Memory B cell (primary cell): Measurements from ENCODE around the gene GUF1.

Source experiments
- ATAC-seq: fragments of 150-1000 bp; cut with Tn5 transposase; 2 replicates; pipeline ENCODE4 v1.10.0; 2021; ENCODE audit warnings: low read depth, mild to moderate bottlenecking, moderate library complexity
- DNase-seq, 2 donors: peaks; one replicate each; pipeline ENCODE4 v3.0.0; 2022; ENCODE audit warnings: low spot score in 2 of 2
- H3K27ac Mint-ChIP-seq: one replicate; pipeline ENCODE4 v1.8.0; 2022; ENCODE audit warnings: mild to moderate bottlenecking, moderate library complexity, mixed read lengths
- H3K27me3 Mint-ChIP-seq: one replicate; pipeline ENCODE4 v1.8.0; 2022; ENCODE audit warnings: mixed read lengths
- H3K36me3 Mint-ChIP-seq: one replicate; pipeline ENCODE4 v1.8.0; 2022; ENCODE audit warnings: mild to moderate bottlenecking, mixed read lengths
- H3K4me1 Mint-ChIP-seq: one replicate; pipeline ENCODE4 v1.8.0; 2022; ENCODE audit warnings: mixed read lengths
- H3K4me3 Mint-ChIP-seq: one replicate; pipeline ENCODE4 v1.8.0; 2022; ENCODE audit warnings: mild to moderate bottlenecking, moderate library complexity, mixed read lengths
- H3K9me3 Mint-ChIP-seq: one replicate; pipeline ENCODE4 v1.8.0; 2022; ENCODE audit warnings: mixed read lengths

The GUF1 gene

GRCh38 chr4:44670506-44671199 is 7.6 kb upstream of the GUF1 start:
- H3K4me3 Mint-ChIP-seq = no peak overlapping the region
- H3K27ac Mint-ChIP-seq = no peak overlapping the region
- no peaks in the 10 kb centered on the region for H3K9me3 Mint-ChIP-seq
- H3K27me3 Mint-ChIP-seq = peaks cover 6% of the 10 kb centered on the region
- DNase-seq (no peak), ATAC-seq (no peak)
- no peaks in the 10 kb centered on the region for H3K36me3 Mint-ChIP-seq
- no peaks in the 10 kb centered on the region for H3K4me1 Mint-ChIP-seq

GRCh38 chr4:44671636-44672035 is 6.6 kb upstream of the GUF1 start:
- H3K36me3 Mint-ChIP-seq = no peaks in the 10 kb centered on the region
- H3K27ac Mint-ChIP-seq = no peak overlapping the region
- DNase-seq (no peak), ATAC-seq (no peak)
- H3K27me3 Mint-ChIP-seq = peaks cover 6% of the 10 kb centered on the region
- no peak overlapping the region for H3K4me3 Mint-ChIP-seq
- H3K4me1 Mint-ChIP-seq = no peaks in the 10 kb centered on the region
- no peaks in the 10 kb centered on the region for H3K9me3 Mint-ChIP-seq

- H3K27ac Mint-ChIP-seq = no peak overlapping the region
- H3K9me3 Mint-ChIP-seq = no peaks in the 10 kb centered on the region
- peaks cover 8% of the 10 kb centered on the region for H3K4me1 Mint-ChIP-seq
- H3K4me3 Mint-ChIP-seq = no peak overlapping the region
- ATAC-seq (no peak), DNase-seq (no peak)
- no peaks in the 10 kb centered on the region for H3K27me3 Mint-ChIP-seq
- H3K36me3 Mint-ChIP-seq = no peaks in the 10 kb centered on the region
Observed at GRCh38 chr4:44674471-44674870, 3.7 kb upstream of the GUF1 start.

GRCh38 chr4:44675366-44675765 is 2.9 kb upstream of the GUF1 start:
- DNase-seq = no peak
- Mint-ChIP-seq H3K4me1 (peaks cover 8% of the 10 kb centered on the region), H3K27ac (no peak overlapping the region), H3K27me3 (no peaks in the 10 kb centered on the region), H3K36me3 (no peaks in the 10 kb centered on the region), H3K4me3 (no peak overlapping the region), H3K9me3 (no peaks in the 10 kb centered on the region)
- no peak for ATAC-seq

GRCh38 chr4:44679060-44679459 is 840 bp downstream of the GUF1 start:
- Mint-ChIP-seq H3K27me3 (no peaks in the 10 kb centered on the region), H3K27ac (peak overlapping the region; percentile 99)
- no peak for ATAC-seq

GRCh38 chr4:44684648-44685047 is 6.4 kb downstream of the GUF1 start:
- DNase-seq = no peak
- ATAC-seq = no peak
- Mint-ChIP-seq H3K4me1 (peaks cover 6% of the 10 kb centered on the region), H3K27ac (no peak overlapping the region), H3K4me3 (no peak overlapping the region), H3K27me3 (no peaks in the 10 kb centered on the region), H3K9me3 (no peaks in the 10 kb centered on the region), H3K36me3 (peaks cover 14% of the 10 kb centered on the region)

More at GRCh38 chr4:44679060-44679459, 840 bp downstream of the GUF1 start:
- Mint-ChIP-seq H3K4me1 (peaks cover 14% of the 10 kb centered on the region), H3K36me3 (peaks cover 4% of the 10 kb centered on the region), H3K9me3 (no peaks in the 10 kb centered on the region), H3K4me3 (peak overlapping the region; percentile 97)
- no peak for DNase-seq

GRCh38 chr4:44700427-44700826 is 22.2 kb downstream of the GUF1 start:
- H3K27me3 Mint-ChIP-seq = no peaks in the 10 kb centered on the region
- ATAC-seq (no peak), DNase-seq (no peak)
- H3K27ac Mint-ChIP-seq = peak overlapping the region; percentile 8
- peaks cover 17% of the 10 kb centered on the region for H3K36me3 Mint-ChIP-seq
- H3K9me3 Mint-ChIP-seq = no peaks in the 10 kb centered on the region
- no peaks in the 10 kb centered on the region for H3K4me1 Mint-ChIP-seq
- H3K4me3 Mint-ChIP-seq = no peak overlapping the region

- Mint-ChIP-seq H3K27ac (peak overlapping the region; percentile 50), H3K27me3 (no peaks in the 10 kb centered on the region), H3K4me1 (no peaks in the 10 kb centered on the region), H3K36me3 (peaks cover 16% of the 10 kb centered on the region), H3K4me3 (no peak overlapping the region), H3K9me3 (no peaks in the 10 kb centered on the region)
- DNase-seq (no peak), ATAC-seq (no peak)
Observed at GRCh38 chr4:44701037-44701436, 22.8 kb downstream of the GUF1 start.

GRCh38 chr4:44704673-44705072 is 26.5 kb downstream of the GUF1 start:
- no peak for DNase-seq

GRCh38 chr4:44713125-44713524 is 34.9 kb downstream of the GUF1 start:
- ATAC-seq (no peak), DNase-seq (no peak)
- H3K9me3 Mint-ChIP-seq = no peaks in the 10 kb centered on the region
- H3K4me3 Mint-ChIP-seq = no peak overlapping the region
- H3K4me1 Mint-ChIP-seq = no peaks in the 10 kb centered on the region
- peaks cover 9% of the 10 kb centered on the region for H3K36me3 Mint-ChIP-seq
- H3K27me3 Mint-ChIP-seq = no peaks in the 10 kb centered on the region
- no peak overlapping the region for H3K27ac Mint-ChIP-seq

More at GRCh38 chr4:44704673-44705072, 26.5 kb downstream of the GUF1 start:
- no peaks in the 10 kb centered on the region for H3K9me3 Mint-ChIP-seq
- H3K4me3 Mint-ChIP-seq = no peak overlapping the region
- ATAC-seq = no peak
- no peaks in the 10 kb centered on the region for H3K27me3 Mint-ChIP-seq
- H3K36me3 Mint-ChIP-seq = peaks cover 11% of the 10 kb centered on the region
- no peaks in the 10 kb centered on the region for H3K4me1 Mint-ChIP-seq
- no peak overlapping the region for H3K27ac Mint-ChIP-seq

- Mint-ChIP-seq H3K4me1 (peaks cover 8% of the 10 kb centered on the region), H3K4me3 (no peak overlapping the region), H3K36me3 (peaks cover 6% of the 10 kb centered on the region), H3K9me3 (no peaks in the 10 kb centered on the region), H3K27me3 (no peaks in the 10 kb centered on the region), H3K27ac (no peak overlapping the region)
- no peak for DNase-seq
- ATAC-seq = no peak
Observed at GRCh38 chr4:44716597-44716996, 38.4 kb downstream of the GUF1 start.

- H3K4me3 Mint-ChIP-seq = no peak overlapping the region
- no peak overlapping the region for H3K27ac Mint-ChIP-seq
- H3K4me1 Mint-ChIP-seq = peaks cover 20% of the 10 kb centered on the region
- ATAC-seq = no peak
- H3K27me3 Mint-ChIP-seq = no peaks in the 10 kb centered on the region
- H3K36me3 Mint-ChIP-seq = no peaks in the 10 kb centered on the region
- DNase-seq = no peak
- no peaks in the 10 kb centered on the region for H3K9me3 Mint-ChIP-seq
Observed at GRCh38 chr4:44720371-44720770, 42.2 kb downstream of the GUF1 start.

GRCh38 chr4:44722001-44722400 is 43.8 kb downstream of the GUF1 start:
- Mint-ChIP-seq H3K27ac (no peak overlapping the region), H3K36me3 (no peaks in the 10 kb centered on the region), H3K4me3 (no peak overlapping the region), H3K9me3 (no peaks in the 10 kb centered on the region), H3K27me3 (no peaks in the 10 kb centered on the region), H3K4me1 (peaks cover 29% of the 10 kb centered on the region)
- ATAC-seq (no peak), DNase-seq (no peak)

GRCh38 chr4:44725166-44725565 is 46.9 kb downstream of the GUF1 start:
- no peak for ATAC-seq
- no peak for DNase-seq

GRCh38 chr4:44725726-44726037 is 47.5 kb downstream of the GUF1 start:
- Mint-ChIP-seq H3K27me3 (no peaks in the 10 kb centered on the region), H3K36me3 (no peaks in the 10 kb centered on the region), H3K9me3 (no peaks in the 10 kb centered on the region), H3K4me1 (peaks cover 28% of the 10 kb centered on the region), H3K27ac (peak overlapping the region; percentile 82), H3K4me3 (peak overlapping the region; percentile 95)
- ATAC-seq (peak; percentile 36), DNase-seq (no peak)

More at GRCh38 chr4:44725166-44725565, 46.9 kb downstream of the GUF1 start:
- Mint-ChIP-seq H3K36me3 (no peaks in the 10 kb centered on the region), H3K4me1 (peaks cover 33% of the 10 kb centered on the region), H3K27me3 (no peaks in the 10 kb centered on the region), H3K4me3 (peak overlapping the region; percentile 95), H3K9me3 (no peaks in the 10 kb centered on the region), H3K27ac (peak overlapping the region; percentile 82)
